NCI-H2227 (cell line): ENCODE data around the gene CFAP58.

ENCODE experiments used
- DNase-seq: peaks from one replicate; lab custom pipeline; 2025; ENCODE audit not compliant: unreplicated experiment; lab: John Stamatoyannopoulos, UW

CFAP58 gene

DNA sequence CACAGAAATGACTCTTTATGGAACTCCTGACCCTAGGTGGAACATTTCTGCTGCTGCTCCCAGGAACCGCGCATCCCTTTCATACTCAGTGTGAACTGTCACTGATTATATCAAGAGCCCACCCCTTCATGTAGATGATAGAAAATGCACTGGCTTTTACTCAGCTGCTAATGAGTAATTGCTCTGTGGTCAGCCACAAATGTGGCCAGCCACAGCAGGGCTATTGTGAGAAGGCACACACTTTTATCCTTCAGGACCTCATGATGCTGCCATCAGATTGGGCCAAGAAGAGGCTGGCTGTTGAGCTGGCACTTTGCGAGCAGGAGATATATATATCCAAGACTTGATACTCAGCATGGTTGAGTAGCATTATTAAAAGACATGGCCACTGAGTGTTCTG, 124.7 kb downstream of the CFAP58 start:
- no peak for DNase-seq

DNA sequence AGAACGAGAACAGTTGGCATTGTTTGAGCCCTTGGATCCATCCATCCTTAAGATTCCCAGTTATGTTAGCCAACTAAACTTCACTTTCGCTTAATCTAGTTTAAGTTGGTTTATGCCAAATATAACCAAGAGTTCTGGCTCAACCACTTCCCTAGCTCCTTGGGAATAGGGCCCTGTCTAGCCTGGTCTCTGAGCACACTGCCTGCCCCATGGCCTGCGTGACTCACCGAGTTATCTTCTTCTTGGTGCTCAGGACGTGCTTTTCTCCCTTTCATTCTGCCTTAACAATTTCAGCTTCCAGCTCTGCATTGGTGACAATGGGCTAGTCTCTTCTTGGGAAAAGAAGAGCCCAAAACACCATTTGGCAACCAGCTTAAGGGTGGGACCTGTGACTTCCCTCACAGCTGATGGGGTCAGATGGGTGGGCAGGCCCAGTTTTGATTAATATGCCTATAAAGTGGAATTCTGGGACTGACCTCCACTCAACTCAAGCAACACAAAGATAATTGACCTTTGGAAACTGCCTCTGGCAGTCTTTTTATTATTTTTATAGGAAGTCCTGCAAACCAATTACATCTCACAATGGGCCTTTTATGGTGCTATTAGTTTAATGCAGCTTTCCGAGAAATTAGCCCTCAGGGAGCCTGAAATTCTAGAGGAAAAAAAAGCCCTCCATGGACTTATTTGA, 126.4 kb downstream of the CFAP58 start:
- peak; percentile 62 for DNase-seq

DNA sequence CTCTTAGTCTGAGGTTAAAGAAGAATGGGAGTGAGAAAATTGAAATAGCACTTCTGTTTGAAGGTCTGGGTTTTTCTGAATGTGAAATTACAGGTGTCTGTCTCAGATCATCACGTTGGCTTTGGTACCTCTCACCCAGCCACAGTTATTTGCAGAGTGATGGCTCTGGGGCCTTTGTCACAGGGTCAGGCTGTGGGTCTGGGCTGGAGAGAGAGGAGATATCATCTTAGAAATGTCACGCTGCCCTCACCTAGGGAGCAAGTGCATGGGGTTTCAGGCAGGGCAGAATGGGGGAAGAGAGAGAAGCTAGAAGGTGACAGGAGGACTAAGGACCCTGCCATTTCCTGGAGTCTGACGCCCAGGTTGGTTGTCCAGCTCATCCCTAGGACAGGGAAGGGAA, 127.2 kb downstream of the CFAP58 start:
- no peak for DNase-seq

DNA sequence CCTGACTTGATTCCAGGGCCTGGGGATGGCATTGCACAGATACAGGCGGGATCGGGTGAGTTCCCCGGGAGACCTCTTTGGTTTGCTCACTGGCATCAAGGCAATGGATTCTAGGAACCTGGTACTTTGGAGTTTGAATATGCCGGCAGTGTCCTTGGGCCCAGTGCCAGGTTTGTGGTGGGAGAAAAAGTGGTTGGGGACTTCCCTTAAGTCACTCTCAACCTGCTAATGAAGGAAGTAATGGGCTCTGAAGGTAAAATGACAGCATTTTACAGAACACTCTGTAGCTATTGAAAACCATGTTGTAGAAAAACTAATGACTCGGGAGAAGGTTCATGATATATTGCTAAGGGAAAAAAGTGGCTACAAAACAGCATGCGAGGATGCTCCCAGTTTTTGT, 129.9 kb downstream of the CFAP58 start:
- DNase-seq: no peak

DNA sequence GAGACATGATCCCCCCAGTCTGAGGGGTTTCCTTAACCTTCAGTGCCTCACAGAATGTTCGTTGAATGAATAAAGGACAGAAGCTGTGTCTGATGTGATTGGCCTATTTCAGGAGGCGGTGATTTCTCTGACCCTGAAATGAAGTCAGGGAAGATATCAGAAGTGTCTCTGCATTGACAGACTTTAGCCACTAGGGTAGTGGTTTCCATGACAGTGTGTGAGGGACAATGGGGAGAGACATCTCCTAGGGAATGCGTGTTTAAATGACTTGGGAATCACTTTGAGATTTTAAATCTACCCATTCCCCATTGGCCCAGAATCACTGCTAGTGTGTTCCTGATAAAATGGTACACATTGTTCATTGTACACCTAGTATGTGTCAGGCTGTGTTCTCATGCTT, 132.0 kb downstream of the CFAP58 start:
- no peak for DNase-seq

DNA sequence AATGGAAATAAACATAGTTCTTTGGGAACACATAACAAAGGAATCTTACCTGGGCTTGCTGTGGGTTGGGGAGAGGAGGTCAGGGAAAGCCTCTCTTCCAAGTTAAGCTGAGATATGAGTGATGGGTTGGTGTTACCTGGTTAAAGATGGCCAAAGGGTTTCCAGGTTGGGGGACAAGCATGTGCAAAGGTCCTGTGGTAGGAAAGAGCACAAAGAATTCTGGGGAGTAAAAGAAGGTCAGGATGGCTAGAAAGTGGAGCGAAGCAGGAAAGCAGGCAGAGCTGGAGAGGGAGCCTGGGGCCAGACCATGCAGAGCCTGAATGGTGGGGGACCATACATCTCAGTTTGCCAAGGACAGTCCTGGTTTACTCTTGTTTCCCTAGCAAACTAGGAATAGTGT, 133.2 kb downstream of the CFAP58 start:
- DNase-seq: no peak

DNA sequence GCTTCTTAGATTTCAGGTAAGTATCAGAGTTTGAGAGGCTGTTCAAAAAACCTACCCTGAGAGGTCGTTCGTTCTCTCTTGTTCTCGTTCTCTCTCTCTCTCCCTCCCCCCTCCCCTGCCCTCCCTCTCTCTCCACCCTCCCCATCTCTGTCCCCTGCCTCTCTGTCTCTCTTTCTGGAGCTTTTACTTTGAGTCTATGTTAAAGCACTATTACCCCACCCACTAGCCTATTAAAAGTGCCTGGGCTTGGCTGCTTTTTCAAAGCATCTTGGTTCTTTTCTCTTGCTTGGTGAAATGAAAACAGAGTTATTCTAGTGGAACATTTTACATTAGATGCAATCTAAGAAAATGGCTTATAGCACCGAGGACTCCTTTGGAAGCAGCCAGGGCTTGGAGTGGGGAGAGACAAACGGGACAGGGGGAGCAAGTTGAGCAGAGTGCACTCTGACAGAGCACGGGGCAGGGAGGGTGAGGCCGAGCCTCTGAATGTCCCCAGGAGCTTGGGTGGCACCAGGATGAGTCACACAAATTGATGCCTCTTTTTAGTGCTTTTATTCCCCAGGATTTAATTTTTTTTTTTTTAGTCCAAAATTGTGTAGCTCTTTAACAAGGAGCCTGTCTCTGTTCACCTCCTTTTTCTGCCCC, 134.3 kb downstream of the CFAP58 start:
- DNase-seq: no peak

DNA sequence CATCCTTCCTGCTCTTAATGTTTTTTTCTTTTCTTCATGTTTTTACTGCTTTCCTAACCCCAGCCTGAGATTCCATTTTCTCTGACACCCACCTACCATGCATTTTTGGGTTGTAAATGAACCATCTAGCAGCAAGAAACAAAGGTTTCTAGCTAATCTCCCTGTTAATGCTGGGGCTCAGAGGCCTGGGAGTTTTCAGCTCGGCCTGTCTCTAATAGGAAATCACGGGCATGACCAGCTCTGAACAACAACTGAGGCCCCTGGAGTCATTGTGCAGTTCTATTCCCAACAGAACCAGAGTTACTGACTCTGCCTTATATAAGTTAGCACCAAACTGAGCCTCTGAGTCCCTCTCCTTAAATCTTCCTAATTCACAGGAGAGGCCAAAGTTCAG, 134.8 kb downstream of the CFAP58 start:
- no peak for DNase-seq

DNA sequence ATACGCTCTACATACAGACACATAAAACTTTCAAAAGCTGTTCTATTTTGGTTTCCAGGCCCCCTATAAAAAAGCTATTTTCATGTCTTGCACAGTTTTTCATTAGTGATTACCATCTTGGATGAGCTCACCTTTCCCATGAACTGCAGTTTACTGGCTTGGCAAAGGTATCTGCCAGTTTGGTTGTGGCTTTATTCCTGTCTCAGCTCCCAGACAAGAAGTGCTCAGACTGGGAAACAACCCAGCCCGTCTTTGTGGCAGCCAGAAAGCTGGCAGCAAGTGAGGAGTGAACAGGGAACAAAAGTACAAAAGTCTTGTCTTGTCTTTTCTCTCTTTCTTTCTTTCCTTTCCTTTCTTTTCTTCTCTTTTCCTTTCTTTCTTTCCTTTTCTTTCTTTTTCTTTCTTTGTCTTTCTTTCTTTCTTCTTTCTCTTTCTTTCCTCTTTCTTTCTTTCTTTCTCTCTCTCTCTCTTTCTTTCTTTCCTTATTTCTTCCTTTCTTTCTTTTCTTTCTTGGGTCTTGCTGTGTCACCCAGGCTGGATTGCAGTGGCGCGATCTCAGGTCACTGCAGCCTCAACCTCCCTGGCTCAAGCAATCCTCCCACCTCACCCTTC, 138.8 kb downstream of the CFAP58 start:
- no peak for DNase-seq

DNA sequence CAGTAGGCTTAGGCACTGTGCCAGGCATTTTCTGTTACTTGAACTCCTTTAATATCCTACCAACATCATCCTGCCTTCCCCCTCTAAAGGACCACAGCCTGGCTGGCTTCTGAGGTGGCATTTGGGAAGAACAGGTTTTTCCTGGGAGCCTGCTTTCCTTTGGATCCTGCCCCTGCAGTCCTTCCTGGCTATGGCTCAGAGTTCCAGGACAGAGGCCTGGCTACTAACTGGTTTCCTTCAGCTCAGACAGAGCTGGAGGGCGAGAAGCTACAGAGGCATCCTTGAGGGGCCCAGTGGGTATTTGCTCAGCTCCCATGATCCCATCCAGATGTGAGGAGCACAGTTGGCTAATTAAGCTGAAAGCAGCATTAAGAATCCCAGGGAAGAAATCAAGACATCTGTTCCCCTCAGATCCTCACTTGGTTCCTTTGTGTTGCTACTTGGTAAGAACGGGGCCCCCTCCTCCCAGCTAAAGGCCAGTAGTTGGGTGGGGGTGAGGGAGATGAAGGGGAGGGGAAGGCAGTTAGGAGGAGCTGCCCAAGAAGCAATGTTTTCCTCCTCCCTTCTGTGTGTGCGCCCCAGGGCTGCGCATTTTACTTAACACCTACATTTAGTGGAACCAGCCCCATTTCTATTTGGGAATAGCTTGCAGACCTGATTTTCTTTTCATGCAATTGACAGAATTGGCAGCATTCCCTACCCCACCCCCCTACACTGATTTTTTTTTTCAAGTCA, 144.9 kb downstream of the CFAP58 start:
- peak; percentile 50 for DNase-seq

DNA sequence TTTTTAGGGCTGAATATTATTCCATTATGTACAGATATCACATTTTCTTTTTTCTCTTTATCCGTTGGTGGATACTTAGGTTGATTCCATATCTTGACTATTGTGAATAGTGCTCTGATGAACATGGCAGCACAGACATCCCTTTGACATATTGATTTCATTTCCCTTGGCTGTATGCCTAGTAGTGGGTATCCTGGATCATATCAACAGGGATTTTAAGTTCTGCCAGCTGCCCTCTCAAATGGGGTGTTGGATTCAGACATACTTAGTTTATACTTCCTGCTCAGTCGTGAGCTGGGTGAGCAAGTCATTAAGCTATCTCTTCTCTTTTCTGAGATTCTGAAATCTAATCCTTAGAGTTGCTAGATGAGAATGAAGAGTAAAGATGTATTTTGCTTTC, 147.8 kb downstream of the CFAP58 start:
- no peak for DNase-seq

DNA sequence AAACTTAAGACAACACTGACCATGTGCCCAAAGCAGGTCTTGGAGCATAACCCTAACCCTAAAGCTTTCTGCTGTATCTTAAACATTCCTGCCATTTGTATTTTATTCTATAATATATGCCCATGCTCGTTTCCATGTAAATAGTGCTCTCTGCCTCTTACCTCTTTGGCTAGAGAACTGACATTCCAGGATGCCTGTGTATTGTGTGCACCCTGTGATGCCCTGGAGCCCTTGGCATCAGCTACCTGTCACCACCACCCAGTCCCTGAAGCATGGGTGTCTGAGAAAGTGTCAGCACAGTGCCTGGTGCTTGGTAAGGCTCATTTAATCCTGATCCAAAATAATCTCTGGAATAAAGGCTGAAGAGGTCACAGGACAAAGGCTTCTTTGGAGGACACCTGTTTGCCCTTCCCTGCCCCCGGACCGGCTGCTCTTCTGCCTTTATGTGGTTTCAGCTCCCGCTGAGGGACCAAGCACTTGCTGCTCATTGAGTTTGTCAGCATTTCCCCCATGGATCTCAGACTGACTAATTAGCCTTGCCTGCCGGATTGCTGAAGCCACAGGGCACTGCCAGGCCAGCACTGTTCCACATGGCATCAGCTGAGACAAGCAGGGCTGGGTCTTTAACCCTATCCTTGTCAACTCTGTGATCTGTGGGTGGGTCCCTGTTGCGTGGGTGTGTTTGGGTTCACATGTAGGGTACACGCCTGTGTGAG, 148.4 kb downstream of the CFAP58 start:
- DNase-seq: no peak

DNA sequence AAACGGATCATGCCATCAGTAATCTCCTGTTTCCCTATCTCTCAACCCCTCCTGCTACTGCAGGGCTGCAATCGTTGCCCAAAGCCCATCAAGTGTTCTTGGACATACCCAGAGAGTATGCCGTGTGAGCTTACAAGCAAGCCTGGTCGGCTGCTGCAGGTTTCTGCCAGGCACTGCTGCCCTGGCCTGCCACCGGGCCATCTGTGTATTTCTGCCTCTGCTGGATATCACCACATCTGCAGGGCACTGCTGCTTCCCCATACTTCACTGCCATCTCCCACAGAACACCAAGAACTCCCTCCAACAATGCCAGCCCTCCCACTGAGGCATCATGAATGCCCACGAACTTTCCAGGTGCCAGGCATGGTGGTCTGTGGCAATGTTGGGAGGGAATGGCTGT, 149.3 kb downstream of the CFAP58 start:
- no peak for DNase-seq
